ENCODE measurements around the gene WDFY2.

WDFY2 gene

GRCh38 chr13:51804295-51805172, 220.3 kb downstream of the WDFY2 start:
- DNase-seq, result no peak

GRCh38 chr13:51805313-51805712, 221.1 kb downstream of the WDFY2 start:
- no peak for DNase-seq

- DNase-seq, result no peak
These were observed 221.7 kb downstream of the WDFY2 start for GRCh38 chr13:51805925-51806324.

GRCh38 chr13:51806566-51806965, 222.3 kb downstream of the WDFY2 start:
- DNase-seq, result peak; percentile 12

GRCh38 chr13:51807041-51807440, 222.8 kb downstream of the WDFY2 start:
- DNase-seq, result no peak

GRCh38 chr13:51808811-51809210, 224.5 kb downstream of the WDFY2 start:
- DNase-seq, result no peak

- peak; percentile 73 for DNase-seq
These were observed 226.8 kb downstream of the WDFY2 start for GRCh38 chr13:51811046-51811445.

GRCh38 chr13:51811920-51812451, 227.7 kb downstream of the WDFY2 start:
- no peak for DNase-seq

GRCh38 chr13:51814071-51814470, 229.8 kb downstream of the WDFY2 start:
- DNase-seq, result no peak

GRCh38 chr13:51814825-51815650, 230.8 kb downstream of the WDFY2 start:
- peak; percentile 36 for DNase-seq

GRCh38 chr13:51815848-51816247, 231.6 kb downstream of the WDFY2 start:
- DNase-seq, result no peak

GRCh38 chr13:51816604-51817249, 232.5 kb downstream of the WDFY2 start:
- no peak for DNase-seq

All from NCI-H1105 treated with DMSO at 0.1 percent for 48 hours (cell line).